Transverse colon (tissue), 3 donors: ENCODE data around the gene WFDC8.

ENCODE experiments used
- CTCF ChIP-seq, 5 experiments: fragments of 200-600 bp in 3 of 5; fragments of 450-650 bp in 2 of 5; sonication (generic) in 3 of 5; IDR thresholded peaks; 1 replicate in 2 of 5; 2 replicates in 3 of 5; pipeline ENCODE4 v1.5.1; 2016 to 2017; ENCODE audit warnings: antibody characterized with exemption in 5 of 5, inconsistent platforms in 3 of 5, mild to moderate bottlenecking in 2 of 5, moderate library complexity in 1 of 5
- EP300 ChIP-seq: sonication (generic); formaldehyde crosslinking; IDR thresholded peaks from one replicate; pipeline ENCODE4 v1.6.1; 2017; ENCODE audit warnings: antibody characterized with exemption, low read depth
- POLR2A ChIP-seq: fragments of 450-650 bp; IDR thresholded peaks from one replicate; pipeline ENCODE4 v1.6.1; 2016; ENCODE audit warnings: antibody characterized with exemption, mild to moderate bottlenecking, moderate library complexity

- TF ChIP-seq POLR2A (no peak), CTCF (IDR thresholded peaks at IDR 0.05) (no peak), EP300 (no peak)
Observed at GRCh38 chr20:45545351-45545750, 33.7 kb downstream of the WFDC8 start.
